HG02938 (cell line): Measurements from ENCODE around the gene MILR1.
A peak's percentile ranks its signal among the peaks of the same experiment; 100 is the strongest.
"Not testable (repeated sequence)": the region's sequence is repeated elsewhere in the genome, so short reads cannot be mapped to it uniquely, and the experiment has no call there.

Experiments
- ATAC-seq: cut with Tn5 transposase; IDR thresholded peaks from one replicate; pipeline ENCODE4 v1.9.1; 2021; ENCODE audit warnings: mild to moderate bottlenecking, moderate library complexity; ENCODE audit not compliant: unreplicated experiment

The MILR1 gene

DNA sequence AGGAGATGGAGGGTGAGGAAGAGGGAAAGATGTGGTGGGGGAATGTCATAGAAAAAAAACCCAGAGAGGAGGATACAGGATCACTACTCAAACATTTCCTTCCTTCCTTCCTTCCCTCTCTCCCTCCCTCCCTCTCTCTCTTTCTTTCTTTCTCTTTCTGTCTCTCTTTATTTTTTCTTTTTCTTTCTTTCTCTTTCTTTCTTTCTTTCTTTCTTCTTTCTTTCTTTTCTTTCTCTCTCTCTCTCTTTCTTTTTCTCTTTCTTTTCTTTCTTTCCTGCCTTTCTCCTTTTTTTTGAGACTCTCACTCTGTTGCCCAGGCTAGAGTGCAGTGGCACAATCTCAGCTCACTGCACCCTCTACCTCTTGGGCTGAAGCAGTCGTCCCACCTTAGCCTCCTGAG is 17.9 kb downstream of the MILR1 start:
- ATAC-seq: not testable (repeated sequence)

DNA sequence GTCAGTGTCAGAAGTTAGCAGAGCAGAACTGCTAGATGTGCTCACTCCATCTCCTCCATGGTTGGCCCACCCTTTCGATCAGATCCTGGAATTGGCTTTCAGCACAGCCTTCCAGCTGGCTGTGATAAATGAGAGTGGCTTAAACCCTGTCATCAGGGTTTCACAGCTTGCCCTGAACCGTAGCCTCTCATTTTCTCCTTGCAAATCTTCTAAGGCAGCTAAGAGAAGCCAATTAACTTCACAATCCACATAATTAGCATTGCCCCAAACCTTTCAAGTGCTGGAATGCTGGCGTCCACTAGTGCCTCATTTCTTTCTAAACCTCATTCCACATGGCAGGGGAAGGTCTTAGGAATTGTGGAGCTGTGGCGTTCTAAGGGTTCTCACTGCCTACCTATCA is 21.7 kb downstream of the MILR1 start:
- no peak for ATAC-seq

DNA sequence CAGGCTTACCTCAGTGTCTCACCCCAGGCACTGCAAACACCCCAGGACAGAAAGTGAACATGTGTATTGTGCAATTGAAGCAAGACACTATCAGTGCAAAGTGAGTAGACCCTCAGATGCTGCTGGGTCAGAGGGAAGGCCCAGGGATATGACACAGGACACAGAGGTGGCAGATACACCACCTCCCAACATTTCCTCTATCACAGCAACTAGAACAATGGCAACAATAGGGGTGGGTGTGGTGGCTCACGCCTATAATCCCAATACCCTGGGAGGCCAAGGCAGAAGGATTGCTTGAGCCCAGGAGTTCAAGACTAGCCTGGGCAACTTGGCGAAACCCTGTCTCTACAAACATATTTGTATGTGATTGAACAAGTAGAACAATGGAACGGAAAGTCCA is 22.5 kb downstream of the MILR1 start:
- no peak for ATAC-seq

DNA sequence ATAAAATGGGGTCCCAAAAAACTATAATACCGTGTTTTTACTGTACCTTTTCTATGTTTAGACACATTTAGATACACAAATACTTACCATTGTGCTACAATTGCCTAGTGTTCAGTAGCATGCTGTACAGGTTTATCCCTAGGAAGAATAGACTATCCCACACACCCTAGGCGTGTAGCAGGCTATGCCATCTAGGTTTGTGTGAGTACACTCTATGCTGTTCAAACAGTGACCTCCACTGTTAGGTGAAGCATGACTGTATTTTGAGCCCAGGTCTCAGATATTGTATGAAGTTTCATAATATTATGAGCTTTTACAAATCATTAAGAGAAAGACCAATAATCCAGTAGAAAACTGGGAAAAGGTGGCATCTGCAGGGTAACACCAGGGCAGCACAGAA is 23.6 kb downstream of the MILR1 start:
- ATAC-seq: no peak

DNA sequence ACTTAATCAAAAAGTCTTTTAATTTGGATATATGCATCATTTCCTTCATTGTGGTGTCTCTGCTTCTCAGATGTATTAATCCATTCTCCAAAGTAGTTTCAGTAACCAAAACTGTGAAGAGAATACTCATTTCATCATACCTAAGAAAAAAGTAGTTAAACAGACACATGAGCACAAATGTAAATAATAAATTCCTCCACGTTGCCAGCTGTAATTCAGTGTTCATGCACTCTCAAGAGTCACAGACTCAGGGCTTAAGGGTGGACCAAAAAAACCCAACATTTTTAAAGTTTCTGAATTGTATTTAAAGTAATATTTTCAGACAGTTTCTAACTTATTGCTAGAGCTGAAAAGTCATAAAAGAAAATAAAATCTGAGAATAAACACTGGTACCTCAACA is 28.9 kb downstream of the MILR1 start:
- ATAC-seq: no peak

DNA sequence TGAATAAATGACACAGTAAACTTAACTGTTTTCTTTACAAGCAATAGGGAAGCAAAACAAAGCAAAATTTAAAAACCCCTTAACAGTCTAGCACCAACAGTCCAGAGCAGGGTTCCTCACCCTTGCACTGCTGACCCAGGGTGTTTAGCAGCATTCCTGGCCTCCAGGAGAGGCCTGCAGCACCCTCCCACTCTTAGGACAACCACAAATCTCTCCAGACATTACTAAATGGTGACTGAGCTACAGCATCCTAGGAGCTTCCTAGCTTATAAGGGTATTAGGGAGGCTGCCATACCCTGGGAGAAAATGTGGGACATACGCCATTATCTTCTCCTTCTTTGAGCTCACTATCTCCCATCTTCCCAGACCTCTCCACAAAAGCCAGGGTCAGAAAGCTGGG is 32.0 kb downstream of the MILR1 start:
- no peak for ATAC-seq

DNA sequence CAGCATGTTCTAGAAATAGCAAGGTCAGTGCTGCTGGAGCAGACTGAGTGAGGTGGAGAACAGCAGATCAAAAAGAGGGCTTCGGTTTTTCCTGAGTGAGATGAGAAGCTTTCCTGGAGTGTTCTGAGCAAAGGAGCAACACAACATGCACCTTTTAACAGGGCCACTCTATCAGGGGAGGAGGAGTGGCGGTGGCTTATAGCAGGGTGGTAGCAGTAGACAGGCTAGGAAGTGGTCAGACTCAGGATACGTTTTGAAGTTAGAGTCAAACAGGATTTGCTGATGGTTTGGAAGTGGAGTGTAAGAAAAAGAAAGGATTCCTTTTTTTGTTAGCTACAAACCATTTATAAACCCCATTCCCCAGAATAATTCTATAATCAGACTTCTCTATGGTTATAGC is 35.5 kb downstream of the MILR1 start:
- no peak for ATAC-seq

DNA sequence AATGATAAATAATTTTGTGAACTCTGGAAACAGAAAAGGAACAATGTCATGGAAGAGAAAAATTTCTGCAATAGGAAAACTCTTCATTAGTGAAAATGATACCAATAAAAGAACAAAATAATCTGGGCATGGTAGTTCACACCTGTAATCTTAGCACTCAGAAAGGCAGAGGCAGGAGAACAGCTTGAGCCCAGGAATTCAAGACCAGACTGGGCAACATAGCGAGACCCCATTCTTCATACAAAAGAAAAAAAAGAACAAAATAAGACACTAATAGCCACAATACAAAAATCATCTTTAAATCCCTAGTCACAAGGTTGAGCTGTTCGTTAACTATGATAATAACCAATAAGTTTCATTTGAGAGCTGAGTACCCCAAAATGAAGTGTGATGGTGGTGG is 39.4 kb downstream of the MILR1 start:
- no peak for ATAC-seq

DNA sequence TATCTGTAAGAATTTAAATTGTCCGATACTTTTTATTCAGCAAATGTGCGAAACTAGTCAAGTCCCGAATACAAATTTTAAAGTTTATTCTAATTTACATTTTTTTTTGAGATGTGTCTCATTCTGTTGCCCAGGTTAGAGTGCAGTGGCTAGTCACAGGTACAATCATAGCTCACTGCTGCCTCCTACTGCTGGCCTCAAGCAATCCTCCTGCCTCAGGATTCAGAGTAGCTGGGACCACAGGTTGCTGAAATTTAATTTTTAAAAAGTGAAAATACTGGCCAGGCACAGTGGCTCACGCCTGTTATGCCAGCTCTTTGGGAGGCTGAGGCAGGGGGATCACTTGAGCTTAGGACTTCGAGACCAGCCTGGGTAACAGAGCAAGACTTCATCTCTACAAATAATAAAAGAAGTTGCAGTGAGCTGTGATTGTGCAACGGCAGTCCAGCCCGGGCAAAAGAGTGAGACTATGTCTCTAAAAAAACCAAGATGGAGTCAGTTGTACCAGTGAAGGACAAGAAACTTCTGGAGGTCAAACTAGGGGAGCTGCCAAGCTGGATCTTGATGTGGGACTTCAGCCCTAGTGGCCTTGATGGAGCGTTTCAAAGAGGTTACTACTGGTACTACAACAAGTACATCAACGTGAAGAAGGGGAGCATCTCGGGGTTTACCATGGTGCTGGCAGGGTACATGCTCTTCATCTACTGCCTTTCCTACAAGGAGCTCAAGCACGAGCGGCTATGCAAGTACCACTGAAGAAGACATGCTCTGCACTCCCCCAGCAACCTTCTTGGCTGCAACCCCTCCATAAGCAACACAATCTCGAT is 42.3 kb downstream of the MILR1 start:
- ATAC-seq: no peak

DNA sequence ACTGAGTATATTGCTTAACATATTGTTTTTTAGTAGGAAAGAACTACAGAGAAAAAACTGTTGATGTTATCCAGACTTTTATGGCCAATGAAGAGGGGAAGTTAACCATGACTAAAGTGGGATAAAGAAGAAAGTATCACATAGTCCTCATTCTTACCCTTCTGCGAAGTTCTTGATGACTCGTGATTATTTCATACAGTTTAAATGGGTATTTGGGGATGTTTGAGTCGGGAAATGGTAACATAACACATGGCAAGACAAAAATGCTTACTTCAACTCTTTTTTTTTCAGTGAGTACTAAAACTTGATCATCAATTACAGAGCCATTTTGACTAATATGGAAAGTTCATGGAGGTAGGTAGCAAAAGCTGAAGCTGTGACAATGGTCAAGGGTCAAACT is 43.1 kb downstream of the MILR1 start:
- ATAC-seq: no peak

DNA sequence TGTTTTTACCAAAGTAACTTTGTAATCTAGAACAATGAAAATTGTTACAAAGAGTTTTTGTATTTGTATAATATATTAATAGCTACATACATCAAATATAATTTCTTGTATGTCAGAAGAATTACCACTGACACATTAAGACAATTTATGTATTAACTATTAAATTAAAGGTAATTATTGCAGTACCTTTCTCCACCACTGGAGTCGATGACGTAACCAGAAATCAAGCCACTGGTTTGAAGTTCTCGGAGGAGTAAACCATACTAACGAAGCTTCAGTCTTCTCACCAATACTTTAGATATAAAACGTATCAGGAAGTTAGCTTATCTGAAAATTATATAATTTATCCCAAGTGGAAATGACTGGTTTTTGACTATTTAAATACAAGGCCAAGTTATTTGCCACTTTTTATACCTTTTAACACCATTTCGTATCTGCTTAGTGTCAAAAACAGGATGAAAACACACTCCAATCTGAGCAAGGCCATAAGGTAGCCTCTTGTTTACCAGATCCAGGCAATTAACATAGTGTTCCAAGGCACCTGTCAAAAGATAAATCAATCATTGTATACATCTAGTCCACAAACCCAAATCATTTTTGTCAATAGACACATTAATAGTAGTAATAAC is 43.7 kb downstream of the MILR1 start:
- ATAC-seq: no peak

DNA sequence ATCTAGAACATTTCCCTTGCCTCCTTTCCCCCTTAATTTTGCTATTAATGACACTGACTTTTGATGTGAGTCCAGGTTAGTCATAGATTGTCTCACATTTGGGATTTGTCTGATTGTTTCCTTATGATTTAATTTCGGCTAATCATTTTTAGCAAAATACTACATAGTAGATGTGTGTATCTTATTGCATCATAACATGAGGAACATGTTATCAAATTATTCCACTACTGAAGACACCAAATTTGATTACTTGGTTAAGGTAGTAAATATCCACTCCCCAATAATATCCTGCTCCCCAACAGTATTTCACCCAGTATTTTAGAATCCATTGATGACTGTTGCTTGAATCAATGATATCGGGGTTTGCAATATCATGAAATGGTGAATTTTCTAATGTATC is 45.2 kb downstream of the MILR1 start:
- no peak for ATAC-seq

DNA sequence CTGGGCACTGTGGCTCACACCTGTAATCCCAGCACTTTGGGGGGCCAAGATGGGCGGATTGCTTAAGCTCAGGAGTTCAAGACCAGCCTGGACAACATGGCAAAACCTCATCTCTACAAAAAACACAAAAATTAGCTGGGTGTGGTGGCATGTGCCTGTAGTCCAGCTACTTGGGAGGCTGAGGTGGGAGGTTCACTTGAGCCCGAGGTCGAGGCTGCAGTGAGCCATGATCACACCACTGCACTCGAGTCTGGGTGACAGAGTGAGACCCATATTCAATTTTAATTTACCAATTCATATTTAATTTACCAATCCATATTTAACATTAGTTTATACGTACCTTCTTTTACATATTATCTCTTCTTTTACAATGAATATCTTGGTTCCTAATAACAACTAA is 46.4 kb downstream of the MILR1 start:
- ATAC-seq: not testable (repeated sequence)

DNA sequence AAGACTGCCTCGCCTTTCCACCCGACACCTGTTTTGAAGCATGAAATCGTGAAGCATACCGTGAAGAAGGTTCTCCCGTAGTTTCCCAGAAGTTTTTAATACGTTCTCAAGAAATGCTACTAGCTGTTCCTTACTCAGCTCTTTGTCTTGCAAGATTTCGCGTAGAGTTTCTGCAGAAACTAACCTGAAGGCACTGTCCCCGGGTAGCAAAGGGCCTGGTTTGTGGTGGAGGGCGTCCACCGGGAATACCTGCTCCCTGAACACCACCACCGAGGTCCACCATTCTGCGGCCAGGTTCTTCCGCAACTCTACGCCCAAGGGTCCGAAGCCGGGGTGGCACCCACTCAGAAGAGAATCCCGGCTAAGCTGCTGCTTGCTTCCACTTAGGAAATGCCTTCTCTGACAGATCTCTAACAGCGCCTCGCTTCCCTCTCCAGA is 47.5 kb downstream of the MILR1 start:
- ATAC-seq: no peak

DNA sequence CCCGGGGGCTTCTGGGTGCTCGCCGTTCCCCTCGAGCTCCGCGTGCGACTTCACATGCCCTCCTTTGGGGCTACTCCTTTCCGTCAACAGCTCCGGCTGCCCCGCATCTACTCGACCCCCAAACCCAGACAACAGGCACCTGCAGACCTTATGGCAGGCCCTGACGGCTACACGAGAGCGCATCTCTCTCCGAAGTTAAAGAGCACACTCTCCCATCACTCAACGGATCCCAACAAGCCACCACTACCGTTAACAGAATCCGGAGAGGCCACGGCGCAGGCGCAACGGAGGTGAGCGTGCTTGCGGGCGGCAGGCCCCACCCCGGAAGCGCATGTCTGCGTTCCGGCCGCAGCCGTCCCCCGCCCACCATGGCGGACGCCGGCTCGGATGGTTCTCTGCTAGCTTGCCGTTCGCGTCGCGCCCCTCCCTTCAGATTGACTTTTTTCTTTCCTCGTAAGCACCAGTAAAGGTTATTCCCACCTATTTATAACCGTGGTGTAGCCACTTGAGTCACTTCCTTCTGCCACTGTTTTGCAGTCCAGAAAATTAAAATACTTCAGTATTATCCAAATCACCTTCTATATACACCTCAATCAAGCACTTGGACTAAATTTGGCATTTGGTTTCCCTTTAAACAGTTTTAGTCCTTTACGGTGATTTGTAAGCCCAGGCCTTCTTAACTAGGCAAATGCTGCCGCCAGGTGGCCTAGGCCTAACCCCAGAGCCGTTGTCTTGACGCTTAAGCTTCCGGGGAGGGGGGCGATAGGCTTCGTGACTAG is 48.1 kb downstream of the MILR1 start, which contains the start of gene POLG2:
Gene POLG2, minus strand, starts transcription at position 269 of the 779 bp plus-strand sequence. Its CDS starts 86 bp downstream, at position 183.
- peak; percentile 62 for ATAC-seq

DNA sequence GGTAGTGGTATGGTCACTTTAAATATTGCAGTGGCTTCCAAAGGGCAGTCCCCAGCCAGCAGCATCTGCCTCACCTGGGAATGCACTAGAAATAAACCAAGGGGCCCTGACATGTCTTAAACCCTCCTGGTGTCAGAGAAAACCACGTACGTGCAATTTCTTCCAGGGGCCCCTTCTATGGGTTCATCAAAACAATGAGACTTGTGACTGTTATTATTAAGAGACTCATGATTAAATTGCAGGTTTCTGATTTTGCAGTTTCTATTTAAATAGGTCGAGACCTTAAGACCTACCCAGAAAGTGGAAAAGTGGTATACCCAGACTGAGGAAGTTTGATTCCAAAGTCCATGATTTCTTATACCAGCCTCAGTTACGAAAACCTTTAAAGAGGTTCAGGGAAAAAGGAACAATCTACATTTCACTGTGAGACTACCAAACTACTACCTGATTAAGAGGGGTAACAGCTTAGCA is 48.7 kb downstream of the MILR1 start:
- ATAC-seq: no peak

DNA sequence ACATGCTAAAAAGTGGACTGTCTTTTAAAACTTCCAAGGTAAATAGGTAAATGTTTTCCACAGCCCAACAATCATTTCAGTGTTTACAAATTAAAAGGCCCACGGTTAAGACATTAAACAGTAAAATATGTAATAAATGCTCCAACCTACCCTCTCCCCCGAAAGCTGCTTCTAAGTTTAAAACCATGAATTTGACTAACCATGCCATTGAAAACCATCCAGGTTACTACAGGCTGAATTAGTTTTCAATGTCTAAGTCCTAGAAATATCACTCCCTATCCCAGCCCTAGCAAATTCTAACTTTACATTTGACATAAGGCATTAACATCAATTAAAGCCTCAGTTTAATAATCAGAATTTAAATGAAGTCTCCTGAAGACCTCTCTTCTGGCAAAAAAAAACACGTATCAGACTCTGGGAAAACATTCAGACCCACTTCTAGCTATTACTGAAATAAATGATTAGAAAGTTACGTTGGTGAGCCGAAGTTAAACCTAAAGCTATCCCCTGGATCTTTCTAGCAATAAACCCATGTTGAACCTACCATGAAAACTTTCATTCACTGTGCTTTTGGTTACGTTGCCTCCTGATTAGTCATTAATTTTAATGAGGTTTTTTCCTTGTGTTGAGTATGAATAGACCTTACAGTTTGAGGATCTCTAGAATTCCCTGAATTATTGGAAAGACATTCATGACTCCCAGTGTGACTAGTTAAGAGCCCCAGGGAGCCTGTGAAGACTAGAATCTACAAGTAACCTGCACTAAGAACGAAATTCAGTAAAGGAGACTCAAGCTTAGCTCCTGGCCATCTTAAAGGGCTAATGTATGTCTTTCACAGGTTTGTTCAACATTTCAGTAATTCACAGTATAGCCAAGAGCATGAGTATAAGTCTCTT is 49.6 kb downstream of the MILR1 start:
- ATAC-seq: no peak

DNA sequence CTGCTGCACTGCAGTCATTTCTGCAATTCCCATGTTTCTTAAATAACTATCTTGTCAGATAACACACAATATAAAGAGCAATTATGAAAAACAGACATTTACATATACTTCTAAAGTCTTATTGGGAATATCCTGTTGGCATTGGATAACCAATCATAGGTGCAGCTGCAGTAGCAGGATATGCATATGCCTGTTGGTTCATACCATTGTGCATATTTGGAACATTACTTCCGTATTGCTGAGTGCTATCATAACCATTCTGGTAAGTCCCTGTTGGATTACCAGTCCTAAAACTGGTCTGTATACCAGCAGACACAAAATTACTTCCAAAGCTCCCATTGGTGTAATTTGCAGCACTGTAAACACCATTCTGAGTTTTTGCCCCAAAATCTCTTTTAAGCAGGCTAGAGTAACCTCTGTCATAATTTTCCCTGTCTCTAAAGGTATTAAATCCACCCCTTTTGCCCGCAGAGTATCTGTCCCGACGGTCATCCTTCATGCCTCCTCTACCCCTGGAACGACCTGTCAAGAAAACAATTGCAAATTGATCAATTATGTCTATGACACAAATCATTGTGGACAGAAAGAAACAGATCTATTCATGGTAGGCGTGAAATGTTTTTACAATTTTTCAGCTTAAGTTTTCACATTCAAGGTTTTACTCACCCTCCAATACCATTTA is 51.0 kb downstream of the MILR1 start:
- ATAC-seq: no peak

DNA sequence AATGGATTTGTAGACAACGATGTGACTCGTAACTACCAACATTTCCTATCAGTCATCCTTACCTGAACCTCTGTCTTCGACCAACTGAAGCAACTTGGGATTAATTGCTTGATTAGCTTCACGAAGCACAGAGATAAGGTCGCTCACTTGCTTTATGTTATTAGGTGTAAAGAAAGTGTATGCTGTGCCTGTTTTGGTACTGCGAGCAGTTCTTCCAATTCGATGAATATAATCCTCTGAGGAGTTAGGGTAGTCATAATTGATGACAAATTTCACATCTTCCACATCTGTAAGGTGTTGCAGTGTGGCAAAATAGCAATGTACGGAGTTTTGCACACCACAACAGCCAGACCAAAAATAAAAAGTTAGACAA is 51.6 kb downstream of the MILR1 start:
- no peak for ATAC-seq
